Kidney glomerular epithelial cell (primary cell): Measurements from ENCODE around the gene DISP1.

ENCODE experiments used
- DNase-seq: peaks from one replicate; lab custom pipeline; 2025; lab: John Stamatoyannopoulos, UW

Gene DISP1, protein sequence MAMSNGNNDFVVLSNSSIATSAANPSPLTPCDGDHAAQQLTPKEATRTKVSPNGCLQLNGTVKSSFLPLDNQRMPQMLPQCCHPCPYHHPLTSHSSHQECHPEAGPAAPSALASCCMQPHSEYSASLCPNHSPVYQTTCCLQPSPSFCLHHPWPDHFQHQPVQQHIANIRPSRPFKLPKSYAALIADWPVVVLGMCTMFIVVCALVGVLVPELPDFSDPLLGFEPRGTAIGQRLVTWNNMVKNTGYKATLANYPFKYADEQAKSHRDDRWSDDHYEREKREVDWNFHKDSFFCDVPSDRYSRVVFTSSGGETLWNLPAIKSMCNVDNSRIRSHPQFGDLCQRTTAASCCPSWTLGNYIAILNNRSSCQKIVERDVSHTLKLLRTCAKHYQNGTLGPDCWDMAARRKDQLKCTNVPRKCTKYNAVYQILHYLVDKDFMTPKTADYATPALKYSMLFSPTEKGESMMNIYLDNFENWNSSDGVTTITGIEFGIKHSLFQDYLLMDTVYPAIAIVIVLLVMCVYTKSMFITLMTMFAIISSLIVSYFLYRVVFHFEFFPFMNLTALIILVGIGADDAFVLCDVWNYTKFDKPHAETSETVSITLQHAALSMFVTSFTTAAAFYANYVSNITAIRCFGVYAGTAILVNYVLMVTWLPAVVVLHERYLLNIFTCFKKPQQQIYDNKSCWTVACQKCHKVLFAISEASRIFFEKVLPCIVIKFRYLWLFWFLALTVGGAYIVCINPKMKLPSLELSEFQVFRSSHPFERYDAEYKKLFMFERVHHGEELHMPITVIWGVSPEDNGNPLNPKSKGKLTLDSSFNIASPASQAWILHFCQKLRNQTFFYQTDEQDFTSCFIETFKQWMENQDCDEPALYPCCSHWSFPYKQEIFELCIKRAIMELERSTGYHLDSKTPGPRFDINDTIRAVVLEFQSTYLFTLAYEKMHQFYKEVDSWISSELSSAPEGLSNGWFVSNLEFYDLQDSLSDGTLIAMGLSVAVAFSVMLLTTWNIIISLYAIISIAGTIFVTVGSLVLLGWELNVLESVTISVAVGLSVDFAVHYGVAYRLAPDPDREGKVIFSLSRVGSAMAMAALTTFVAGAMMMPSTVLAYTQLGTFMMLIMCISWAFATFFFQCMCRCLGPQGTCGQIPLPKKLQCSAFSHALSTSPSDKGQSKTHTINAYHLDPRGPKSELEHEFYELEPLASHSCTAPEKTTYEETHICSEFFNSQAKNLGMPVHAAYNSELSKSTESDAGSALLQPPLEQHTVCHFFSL (N-terminal part only)

GRCh38 chr1:222814536-222815439 is at the start of gene DISP1:
TSS of gene DISP1 (plus strand) at chr1:222815039. CDS start at chr1:222942824, 127,785 bp downstream.
- DNase-seq, result peak; percentile 78

DNA sequence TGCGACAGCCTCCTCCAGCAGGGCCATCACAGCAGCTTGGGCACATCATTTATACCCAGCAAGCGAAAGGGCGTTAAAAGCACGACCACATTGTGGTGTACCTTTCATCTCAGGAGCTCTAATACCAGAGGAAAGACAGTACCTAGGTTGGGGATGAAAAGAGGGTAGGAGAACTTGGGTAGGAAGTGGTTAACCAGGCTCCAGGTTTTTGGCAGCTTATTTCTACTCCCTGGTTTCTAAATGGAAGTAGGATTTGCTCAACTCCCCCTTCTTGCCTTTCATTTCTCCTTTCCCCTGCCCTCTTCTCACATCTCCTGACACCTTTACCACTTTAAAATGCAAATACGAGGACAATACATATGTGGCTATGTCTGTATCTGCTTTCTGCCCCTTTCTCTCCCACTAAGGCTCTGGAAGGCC is 47.7 kb upstream of the DISP1 start:
- DNase-seq, result no peak

- DNase-seq, result no peak
Observed at GRCh38 chr1:222768592-222768991, 46.2 kb upstream of the DISP1 start.

- no peak for DNase-seq
Observed at GRCh38 chr1:222769181-222769580, 45.7 kb upstream of the DISP1 start.

DNA sequence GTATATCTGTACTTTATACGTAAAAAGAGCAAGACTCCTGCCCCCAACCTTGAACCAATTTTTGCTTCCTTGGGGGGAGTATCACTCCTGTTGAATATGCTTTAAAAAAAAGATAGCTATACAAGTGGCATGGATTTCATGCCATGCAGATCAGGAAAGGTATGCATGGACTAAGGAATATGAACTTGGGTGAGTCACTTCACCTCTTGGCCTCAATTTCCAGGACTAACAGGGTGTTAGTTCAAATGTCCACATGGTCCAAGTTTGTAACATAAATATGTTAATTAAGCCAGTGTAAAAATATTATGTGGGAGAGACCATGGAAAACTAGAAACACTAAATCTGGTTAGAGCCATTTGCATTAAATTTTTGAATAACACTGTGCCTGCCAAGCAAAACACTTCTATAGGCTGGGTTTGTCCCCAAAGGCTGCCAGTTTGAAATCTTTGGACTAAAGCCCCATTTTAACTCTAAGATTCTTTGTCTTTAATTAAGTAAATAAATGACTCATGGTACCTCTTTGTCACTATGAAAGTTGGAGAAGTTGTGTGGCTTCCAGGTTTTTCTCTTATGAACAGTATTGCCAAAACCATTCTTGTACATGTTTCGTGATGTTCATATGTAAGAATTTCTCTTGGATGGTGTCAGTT is 44.7 kb upstream of the DISP1 start:
- no peak for DNase-seq

DNA sequence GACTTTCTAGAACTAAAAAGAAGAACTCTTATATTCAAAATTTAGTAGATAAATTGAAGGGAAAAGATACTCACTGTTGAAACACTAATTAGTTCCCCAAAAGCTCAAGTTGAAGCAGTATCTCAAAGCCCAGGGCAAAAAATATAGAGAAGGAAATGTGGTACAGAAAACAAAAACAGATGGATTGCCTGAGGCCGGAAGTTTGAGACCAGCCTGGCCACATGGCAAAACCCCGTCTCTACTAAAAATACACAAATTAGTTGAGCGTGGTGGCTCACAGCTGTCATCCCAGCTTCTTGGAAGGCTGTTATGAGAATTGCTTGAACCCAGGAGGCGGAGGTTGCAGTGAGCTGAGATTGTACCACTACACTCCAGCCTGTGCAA is 41.9 kb upstream of the DISP1 start:
- no peak for DNase-seq

GRCh38 chr1:222777463-222777862 is 37.4 kb upstream of the DISP1 start:
- no peak for DNase-seq

DNA sequence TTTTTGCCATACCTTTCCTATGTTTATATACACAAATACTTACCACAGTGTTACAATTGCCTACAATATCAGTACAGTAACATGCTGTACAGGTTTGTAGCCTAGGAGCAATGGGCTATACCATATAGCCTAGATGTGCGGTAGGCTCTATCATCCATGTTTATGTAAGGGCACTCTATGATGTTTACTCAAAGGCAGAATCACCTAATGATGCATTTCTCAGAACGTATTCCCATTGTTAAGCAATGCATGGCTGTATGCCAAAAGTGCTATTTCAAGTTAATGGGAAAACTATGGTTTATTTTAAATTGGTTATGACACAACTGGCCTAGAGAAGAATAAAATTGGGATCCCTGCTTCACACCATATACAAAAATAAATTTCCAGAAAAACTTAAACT is 36.9 kb upstream of the DISP1 start:
- no peak for DNase-seq

GRCh38 chr1:222781251-222781650 is 33.6 kb upstream of the DISP1 start:
- no peak for DNase-seq

DNA sequence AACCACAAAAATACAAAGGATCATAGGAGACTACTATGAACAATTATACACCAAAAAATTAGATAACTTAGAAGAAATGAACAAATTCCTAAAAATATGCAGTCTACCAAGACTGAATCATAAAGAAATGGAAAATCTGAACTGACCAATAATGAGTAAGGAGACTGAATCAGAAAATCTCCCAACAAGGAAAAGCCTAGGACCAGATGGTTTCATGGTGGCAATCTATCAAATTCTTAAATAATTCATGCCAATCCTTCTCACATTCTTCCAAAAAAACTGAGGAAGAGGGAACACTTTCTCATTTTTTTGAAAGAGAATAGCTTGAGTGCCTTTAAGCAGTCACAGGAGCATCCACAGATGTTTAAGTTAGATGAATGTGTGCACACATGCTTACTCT is 31.8 kb upstream of the DISP1 start:
- no peak for DNase-seq

- no peak for DNase-seq
Observed at GRCh38 chr1:222784371-222784770, 30.5 kb upstream of the DISP1 start.

DNA sequence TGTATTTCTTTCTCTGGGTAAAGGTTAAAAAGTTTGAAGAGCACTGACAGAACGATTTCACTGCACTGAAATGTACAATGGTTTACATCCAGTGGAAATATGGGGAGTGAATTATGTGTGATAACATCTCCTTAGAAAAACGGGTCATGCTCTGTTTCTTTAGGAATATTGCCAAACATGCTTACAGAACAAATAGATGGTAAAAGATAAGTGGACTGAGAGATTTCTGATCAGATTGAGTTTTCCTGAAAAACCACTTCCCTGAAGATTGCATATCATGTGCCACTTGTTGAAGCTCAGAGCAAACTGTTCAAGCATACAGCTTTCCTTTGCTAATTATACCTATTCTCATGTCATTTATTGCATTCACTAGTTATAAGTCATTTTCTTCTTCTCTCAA is 29.9 kb upstream of the DISP1 start:
- DNase-seq, result no peak

DNA sequence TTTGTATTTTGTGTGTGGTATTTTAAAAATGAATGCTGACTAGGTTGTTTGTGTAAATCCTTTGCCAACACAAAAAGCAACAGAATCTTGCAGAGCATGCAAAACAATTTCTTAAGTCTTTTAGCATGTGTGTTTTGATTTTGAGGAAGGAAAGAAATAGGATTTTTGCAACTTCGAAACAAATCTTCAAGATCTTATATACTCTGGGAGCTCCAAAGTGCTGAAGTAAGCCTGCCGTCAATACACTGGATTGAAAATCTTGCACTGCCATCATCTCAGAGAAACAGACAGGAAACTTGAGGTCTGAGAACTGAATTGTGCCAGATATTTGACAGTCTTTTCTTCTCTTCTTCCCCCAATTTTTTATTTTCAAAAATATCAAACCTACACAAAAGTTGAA is 29.3 kb upstream of the DISP1 start:
- no peak for DNase-seq

DNA sequence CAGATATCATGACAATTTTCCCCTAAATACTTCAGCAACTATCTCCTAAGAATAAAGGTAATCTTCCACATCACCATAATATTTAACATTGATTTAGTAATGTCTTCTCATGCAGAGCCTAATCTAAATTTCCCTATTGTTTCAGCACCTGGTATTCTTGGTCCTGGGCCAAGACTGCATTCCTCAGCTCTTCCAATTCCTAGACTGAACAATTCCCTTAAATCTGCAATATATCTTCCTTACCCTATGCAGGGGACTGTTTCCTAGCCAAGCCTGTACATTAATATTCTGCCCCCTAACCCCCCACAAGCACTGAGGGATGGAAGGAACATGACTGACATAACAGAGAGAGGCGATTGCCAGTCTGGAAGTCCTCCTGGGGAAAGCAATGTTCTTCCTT is 28.7 kb upstream of the DISP1 start:
- no peak for DNase-seq

DNA sequence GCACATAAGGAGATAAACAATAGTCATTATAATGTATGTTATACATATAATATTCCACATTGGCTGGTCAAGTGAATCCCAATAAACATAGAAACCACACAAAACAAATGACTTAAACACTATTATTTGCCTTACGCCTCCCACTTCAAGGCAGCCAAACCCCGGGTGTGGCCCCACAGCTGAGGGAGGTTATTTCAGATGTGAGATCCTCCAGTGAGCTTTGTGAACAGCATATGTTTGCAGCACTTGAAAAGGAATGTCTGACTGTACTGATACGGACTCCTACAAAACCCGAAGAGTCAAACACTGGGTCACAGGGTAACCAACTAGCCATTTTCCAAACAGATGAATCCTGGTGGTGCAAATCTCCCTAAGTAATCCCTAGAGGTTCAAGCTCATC is 27.1 kb upstream of the DISP1 start:
- DNase-seq, result no peak

- no peak for DNase-seq
Observed at GRCh38 chr1:222788402-222789156, 26.3 kb upstream of the DISP1 start.

DNA sequence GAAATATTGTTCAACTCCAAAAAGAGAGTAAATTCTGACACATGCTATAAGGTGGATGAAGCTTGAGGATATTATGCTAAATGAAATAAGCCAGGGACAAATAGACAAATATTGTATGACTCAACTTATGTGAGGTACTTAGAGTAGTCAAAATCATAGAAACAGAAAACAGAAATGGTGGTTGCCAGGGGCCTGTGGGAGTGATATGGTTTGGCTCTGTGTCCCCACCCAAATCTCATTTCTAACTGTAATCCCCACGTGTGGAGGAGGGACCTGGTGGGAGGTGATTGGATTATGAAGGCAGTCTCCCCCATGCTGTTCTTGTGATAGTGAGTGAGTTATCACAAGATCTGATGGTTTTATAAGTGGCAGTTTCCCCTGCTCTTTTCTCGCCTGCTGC is 24.7 kb upstream of the DISP1 start:
- no peak for DNase-seq

- no peak for DNase-seq
Observed at GRCh38 chr1:222790520-222790919, 24.3 kb upstream of the DISP1 start.

DNA sequence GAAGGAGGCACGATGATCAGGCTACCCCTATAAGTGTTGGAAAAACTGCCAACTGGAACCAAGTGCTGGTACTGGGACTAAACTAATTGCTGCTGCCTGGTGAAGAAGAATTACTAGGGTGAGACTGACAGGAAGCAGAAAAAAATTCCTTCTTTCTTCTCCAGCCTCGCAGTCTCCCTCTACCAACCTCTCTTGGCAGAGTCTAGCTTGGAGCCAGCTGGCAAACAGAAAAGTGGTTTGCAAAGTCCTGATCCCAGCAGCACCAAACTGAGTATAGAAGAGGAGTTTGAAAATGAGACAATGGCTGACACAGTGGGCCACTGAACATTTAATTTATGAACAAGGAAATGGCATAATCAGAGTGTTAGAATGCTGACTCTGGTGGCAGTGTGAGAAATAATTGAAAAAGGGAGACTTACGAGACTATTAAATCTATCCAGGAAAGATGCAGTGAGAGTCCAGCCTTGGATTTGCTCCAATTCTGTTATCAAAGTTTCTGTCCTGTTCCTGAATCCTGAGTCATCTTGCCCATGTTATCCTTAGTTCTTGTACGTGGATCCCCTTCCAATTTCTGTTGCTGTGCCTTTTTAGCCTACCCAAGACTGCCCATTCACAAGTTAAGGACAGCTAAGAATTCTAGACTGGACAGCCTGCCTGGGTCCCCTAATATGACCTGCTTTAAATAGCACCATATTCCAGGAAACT is 23.7 kb upstream of the DISP1 start:
- no peak for DNase-seq
